Neuron (in vitro differentiated cells): ENCODE results near the gene P3H2.
"Not testable (repeated sequence)": the region's sequence is repeated elsewhere in the genome, so short reads cannot be mapped to it uniquely, and the experiment has no call there.

Experiments used
- H2AFZ ChIP-seq: one replicate; pipeline ENCODE4 v1.6.1; 2013; ENCODE audit warnings: low read depth, mild to moderate bottlenecking, inconsistent platforms, low read length, moderate library complexity
- H3K27me3 ChIP-seq: one replicate; pipeline ENCODE4 v1.6.1; 2013; ENCODE audit warnings: low read length; ENCODE audit not compliant: insufficient read depth
- H3K36me3 ChIP-seq: one replicate; pipeline ENCODE4 v1.6.1; 2013; ENCODE audit warnings: low read length; ENCODE audit not compliant: insufficient read depth
- H3K4me1 ChIP-seq: one replicate; pipeline ENCODE4 v1.6.1; 2013; ENCODE audit warnings: low read length; ENCODE audit not compliant: insufficient read depth
- H3K4me3 ChIP-seq: 2 replicates; pipeline ENCODE4 v1.5.1; 2013; ENCODE audit warnings: mild to moderate bottlenecking, low read length, moderate library complexity
- H3K9me3 ChIP-seq: one replicate; pipeline ENCODE4 v1.6.1; 2013; ENCODE audit warnings: low read length

P3H2 gene

DNA sequence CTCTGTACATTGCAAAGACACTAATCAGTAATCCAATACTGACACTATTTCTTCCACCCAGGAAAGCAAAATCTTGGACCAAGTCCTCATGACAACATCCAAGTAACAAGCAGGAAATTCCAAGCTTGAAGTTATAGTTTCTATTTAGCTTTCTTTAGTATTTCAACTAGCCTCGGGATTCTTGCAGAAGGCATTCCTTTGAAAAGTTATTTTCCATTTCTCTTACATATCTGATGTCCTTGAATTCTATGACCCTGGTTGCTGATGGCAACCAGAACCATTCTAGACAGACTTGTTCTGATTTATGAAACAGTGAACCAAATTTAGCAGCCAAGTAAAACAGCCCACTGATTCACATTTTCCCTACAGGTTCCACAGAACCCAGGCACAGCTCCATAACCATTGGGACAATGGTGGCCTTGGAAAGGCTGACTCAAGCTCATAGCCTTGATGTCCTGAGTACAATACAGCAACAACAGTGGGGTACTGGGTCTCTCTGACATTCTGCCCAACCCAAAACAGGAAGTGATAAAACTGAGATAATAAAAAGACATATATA lies 26.5 kb downstream of the P3H2 start:
- no peaks in the 10 kb centered on the region for H3K9me3 ChIP-seq
- peaks cover 15% of the 10 kb centered on the region for H3K4me1 ChIP-seq
- no peaks in the 10 kb centered on the region for H3K27me3 ChIP-seq
- no peak overlapping the region for H2AFZ ChIP-seq
- H3K4me3 ChIP-seq = no peak overlapping the region
- no peaks in the 10 kb centered on the region for H3K36me3 ChIP-seq

DNA sequence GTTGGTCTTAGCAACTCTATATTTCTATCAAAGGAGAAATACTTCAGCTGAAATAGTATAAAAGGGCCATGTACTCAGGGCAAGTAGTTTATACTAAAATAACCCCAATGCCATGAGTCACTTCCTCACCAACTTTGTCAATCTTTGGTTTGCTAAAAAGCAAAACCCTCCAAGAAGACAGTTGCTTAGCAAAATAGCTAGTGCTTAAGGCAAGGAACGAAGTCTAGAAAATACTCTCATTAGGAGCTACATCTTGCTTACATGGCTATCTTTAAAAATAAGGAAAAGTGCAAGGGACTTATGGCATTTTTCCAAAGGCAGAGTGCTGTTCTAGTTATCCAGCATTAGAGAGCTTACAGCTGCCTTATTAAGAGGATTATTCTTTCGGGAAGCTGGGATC lies 28.4 kb downstream of the P3H2 start:
- Histone ChIP-seq H3K27me3 (no peaks in the 10 kb centered on the region), H3K4me3 (no peak overlapping the region), H2AFZ (no peak overlapping the region), H3K4me1 (peaks cover 6% of the 10 kb centered on the region), H3K9me3 (no peaks in the 10 kb centered on the region), H3K36me3 (no peaks in the 10 kb centered on the region)

DNA sequence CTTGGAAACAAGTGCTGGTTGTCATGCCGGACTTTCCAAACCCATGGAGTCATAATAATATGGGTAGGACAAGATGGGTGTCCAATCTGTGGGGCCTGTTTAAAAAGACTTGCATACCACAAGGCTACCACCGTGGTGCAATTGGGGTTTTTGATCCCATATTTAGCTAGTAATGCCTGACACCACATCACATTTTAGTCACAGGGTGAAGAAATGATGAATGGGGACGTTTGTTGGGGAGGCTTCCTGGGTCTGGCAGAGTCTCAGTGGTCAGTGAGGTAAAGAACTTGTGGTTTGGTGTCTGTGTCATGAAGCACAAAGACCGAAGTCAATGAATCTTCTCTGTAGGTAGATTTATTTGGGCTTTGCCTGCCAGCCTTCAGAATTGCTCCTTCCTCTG lies 31.0 kb downstream of the P3H2 start:
- no peaks in the 10 kb centered on the region for H3K27me3 ChIP-seq
- H3K4me1 ChIP-seq = peaks cover 13% of the 10 kb centered on the region
- no peaks in the 10 kb centered on the region for H3K36me3 ChIP-seq
- H3K9me3 ChIP-seq = no peaks in the 10 kb centered on the region
- H3K4me3 ChIP-seq = no peak overlapping the region
- no peak overlapping the region for H2AFZ ChIP-seq

DNA sequence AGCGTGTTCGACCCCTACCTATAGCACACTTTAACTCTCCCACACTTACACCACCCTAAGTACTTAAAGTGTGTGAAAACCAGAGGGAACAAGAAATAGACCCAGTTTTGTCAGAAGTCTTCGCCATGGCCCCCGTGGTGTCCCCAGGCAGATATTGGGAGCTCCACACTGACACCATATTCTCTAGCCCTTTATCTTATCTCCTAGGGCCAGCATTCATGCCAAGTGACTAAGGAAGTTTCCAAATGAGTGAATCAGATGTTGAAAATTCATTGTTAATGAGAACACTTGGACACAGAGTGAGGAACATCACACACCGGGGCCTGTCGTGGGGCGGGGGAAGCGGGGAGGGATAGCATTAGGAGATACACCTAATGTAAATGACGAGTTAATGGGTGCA lies 31.8 kb downstream of the P3H2 start:
- Histone ChIP-seq H3K4me1 (peaks cover 11% of the 10 kb centered on the region), H2AFZ (no peak overlapping the region)

DNA sequence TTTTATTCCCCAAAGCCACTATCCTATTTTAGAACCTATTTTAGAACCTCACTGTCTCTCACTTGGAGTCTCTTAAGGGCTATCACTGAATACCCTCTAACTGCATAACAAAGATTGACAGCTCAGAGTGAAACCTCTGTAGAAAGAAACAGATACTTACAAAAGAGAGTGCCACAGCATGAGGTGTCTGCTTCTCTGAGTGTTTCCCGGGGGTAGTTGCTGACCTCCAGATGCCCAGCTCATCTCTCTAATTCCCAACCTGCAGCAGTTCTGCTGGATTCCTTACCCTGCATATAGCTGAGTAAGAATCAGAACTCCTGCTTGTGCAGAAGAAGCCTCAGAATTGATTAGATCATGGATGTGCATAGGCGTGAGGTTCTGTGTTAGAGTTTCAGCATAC lies 34.5 kb downstream of the P3H2 start:
- Histone ChIP-seq H2AFZ (no peak overlapping the region), H3K4me1 (peaks cover 17% of the 10 kb centered on the region), H3K9me3 (no peaks in the 10 kb centered on the region), H3K36me3 (no peaks in the 10 kb centered on the region), H3K4me3 (no peak overlapping the region), H3K27me3 (no peaks in the 10 kb centered on the region)

More for the DNA sequence above, 31.8 kb downstream of the P3H2 start:
- Histone ChIP-seq H3K4me3 (no peak overlapping the region), H3K36me3 (no peaks in the 10 kb centered on the region), H3K9me3 (no peaks in the 10 kb centered on the region), H3K27me3 (no peaks in the 10 kb centered on the region)

DNA sequence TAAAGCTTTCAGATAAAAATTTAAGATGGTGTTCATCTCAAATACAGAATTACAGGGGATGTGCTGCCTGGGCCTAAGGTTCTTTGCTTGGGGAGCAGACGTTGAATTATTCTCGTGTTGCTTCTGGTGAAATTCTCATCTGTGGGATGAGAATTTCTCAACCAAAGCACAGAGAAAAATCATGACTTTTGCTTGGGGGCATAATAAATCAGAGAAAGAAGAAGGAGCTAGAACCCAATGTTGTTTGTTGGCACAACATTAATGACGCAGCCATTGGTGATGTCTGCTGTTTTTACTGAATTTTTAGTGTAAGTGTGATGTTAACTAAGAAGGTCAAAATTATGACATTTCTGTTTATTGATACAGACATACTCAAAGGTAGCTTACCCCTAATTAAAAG lies 35.7 kb downstream of the P3H2 start:
- Histone ChIP-seq H3K4me1 (peaks cover 19% of the 10 kb centered on the region), H2AFZ (no peak overlapping the region), H3K9me3 (no peaks in the 10 kb centered on the region), H3K4me3 (no peak overlapping the region), H3K27me3 (no peaks in the 10 kb centered on the region), H3K36me3 (no peaks in the 10 kb centered on the region)

DNA sequence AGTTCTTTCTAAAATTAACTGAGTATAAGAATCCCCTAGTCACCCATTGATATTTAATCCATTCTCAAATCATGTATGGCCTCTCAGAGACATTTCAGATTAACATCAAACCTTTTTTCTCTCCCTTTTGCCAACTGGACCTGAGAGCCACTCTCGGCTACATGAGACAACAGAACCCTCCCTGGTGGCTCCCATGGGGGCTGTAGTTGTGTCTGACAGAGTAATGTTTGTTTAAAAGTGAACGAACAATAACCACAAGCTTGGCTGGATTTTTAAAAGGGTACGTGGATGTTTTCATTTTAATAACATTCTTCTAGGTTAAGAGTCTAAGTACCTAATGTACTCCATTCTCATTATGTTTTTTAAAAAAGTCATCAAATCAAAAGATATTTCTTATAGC lies 37.1 kb downstream of the P3H2 start:
- Histone ChIP-seq H3K27me3 (no peaks in the 10 kb centered on the region), H3K36me3 (no peaks in the 10 kb centered on the region), H3K4me3 (no peak overlapping the region), H2AFZ (no peak overlapping the region), H3K4me1 (peaks cover 22% of the 10 kb centered on the region), H3K9me3 (no peaks in the 10 kb centered on the region)

DNA sequence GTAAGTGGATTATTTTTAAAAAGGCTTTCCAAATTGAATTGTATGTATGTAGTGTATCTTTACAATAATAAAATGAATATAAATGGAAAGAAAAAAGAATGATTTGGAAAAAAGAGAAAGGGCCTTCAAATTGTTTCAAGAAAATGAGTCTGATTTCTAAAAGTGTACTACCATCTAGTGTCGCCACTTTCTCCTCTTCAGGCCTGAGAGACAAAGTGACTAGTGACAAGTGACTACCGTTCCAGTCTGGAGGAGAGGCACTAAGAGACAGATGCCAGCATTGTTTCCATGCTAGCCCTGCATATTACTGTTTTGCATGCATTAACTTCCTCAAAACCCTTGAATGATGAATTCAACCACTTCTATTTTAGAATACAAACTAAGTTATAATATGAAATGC lies 39.3 kb downstream of the P3H2 start:
- no peaks in the 10 kb centered on the region for H3K9me3 ChIP-seq
- no peak overlapping the region for H2AFZ ChIP-seq
- H3K27me3 ChIP-seq = no peaks in the 10 kb centered on the region
- no peak overlapping the region for H3K4me3 ChIP-seq
- H3K36me3 ChIP-seq = no peaks in the 10 kb centered on the region
- H3K4me1 ChIP-seq = peaks cover 38% of the 10 kb centered on the region

DNA sequence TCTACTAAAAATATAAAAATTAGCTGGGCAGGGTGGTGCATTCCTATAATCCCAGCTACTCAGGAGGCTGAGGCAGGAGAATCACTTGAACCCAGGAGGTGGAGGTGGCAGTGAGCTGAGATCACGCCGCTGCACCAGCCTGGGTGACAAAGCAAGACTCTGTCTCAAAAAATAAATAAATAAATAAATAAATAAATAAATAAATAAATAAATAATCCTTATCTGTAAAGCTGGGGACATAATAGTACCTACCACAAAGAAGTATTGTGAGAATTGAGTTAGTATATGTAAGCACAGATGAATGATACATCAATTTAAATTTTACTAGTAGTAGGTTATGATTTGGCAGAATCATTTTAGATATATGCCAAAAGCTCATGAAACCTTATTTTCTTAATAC lies 41.5 kb downstream of the P3H2 start:
- not testable (repeated sequence) for H3K27me3 ChIP-seq, H3K9me3 ChIP-seq

DNA sequence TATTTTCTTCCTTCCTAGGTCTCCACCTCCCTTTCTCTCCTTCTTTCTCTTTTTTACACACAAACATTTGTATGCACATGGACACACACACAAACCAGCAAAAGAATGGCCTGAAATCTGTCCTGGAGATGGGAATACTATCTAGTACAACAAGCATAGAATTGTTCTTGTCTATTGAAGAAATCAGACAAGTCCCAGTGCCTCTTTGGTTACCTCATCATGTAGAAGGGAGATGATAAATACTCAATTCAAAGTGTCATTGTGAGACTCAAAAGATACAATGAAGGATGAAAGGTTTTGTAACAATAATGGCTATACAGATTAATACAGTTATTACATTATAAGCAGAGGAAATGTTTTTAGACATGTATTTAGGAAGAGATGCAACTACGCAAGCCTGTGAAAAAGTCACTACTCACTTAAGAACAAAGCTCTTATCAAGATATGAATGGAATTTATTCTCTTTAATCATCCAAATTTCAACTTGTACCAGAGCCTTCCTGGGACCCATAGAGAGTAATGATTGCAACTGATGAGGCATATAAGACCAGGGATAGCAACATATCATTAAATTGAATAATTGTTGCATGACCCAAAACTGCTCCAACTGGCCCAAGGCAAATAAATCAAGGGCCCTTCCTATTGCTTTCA lies 43.2 kb downstream of the P3H2 start:
- no peak overlapping the region for H3K4me3 ChIP-seq
- H3K4me1 ChIP-seq = peaks cover 43% of the 10 kb centered on the region
- H3K36me3 ChIP-seq = no peaks in the 10 kb centered on the region
- H3K27me3 ChIP-seq = no peaks in the 10 kb centered on the region
- H2AFZ ChIP-seq = no peak overlapping the region
- H3K9me3 ChIP-seq = no peaks in the 10 kb centered on the region

More for the DNA sequence above, 41.5 kb downstream of the P3H2 start:
- not testable (repeated sequence) for H3K36me3 ChIP-seq, H2AFZ ChIP-seq, H3K4me3 ChIP-seq
- peaks cover 43% of the 10 kb centered on the region for H3K4me1 ChIP-seq

DNA sequence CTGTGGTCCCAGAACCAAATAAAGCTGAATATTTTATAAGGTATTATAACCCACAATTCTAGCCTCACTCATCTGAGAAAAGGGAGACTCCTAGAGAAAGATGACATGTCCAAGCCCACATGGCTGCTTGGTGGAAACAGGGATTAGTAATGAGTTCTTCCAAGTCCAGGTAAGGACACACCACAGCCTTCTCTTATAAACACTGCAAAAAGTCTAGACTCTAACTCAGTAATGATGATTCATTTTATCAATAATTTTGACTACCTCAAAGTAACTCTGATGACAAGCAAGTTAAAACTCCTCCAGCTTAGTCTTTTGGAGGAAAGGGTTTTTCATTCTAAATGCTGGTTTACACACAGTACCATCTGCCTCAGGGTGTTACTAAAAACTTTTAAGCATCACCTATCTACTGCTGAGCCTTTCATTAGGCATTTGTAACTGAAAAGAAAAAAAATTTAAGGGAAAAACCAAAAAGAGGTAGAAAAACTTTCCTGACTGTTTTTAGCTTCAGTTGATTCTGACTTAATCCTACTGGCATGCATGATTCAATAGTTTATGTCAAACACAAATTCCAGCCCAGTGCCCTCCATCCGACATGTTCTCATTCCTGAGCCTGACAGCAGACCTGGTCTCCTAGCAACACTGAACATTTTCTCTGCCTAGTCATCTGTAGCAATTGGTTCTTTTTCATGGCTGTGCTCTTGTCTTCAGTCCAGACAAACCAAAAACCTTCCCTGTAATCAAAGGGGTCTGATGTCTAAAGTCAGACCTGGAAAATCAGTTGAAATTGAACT lies 43.9 kb downstream of the P3H2 start:
- Histone ChIP-seq H3K27me3 (no peaks in the 10 kb centered on the region), H3K4me3 (no peak overlapping the region), H3K9me3 (no peaks in the 10 kb centered on the region), H3K4me1 (peaks cover 42% of the 10 kb centered on the region), H2AFZ (no peak overlapping the region), H3K36me3 (no peaks in the 10 kb centered on the region)

DNA sequence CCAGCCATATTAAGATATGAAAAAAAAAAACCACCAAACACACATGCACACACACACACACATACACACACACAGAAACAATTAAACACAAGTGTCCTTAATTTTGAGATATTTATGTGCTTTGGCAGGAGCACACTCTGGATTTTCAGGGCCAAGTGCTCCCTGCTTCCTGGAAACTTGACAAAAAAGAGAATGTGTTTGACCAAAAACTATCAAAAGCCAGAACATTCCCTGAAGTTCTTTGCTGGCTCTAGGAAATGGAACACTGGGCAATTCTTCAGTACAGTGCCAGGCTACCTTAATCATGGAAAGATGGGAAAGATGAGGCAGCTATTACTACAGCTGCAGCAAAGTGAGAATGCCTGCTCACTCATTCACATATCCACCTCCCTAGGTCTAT lies 44.6 kb downstream of the P3H2 start:
- Histone ChIP-seq H3K9me3 (no peaks in the 10 kb centered on the region), H3K4me1 (peaks cover 36% of the 10 kb centered on the region), H3K27me3 (no peaks in the 10 kb centered on the region), H2AFZ (no peak overlapping the region), H3K36me3 (no peaks in the 10 kb centered on the region), H3K4me3 (no peak overlapping the region)

DNA sequence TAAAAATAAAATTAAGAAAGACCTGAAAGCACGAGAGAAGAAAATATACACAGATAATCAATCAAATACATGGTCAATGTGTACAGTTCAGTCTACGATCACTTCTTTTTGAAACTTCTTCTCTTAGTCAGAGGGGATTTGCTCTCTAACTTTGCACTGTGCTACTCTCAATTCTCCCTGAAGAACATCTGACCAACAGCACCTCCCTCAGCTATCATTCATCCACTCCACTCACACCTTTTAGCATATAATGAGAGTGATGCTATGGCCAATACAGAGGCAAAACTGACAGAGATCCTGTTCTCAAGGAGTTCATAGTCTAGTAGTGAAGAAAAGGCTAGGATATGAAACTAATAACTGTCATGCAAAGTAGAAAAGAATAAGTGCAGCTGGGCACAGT lies 45.9 kb downstream of the P3H2 start:
- H3K9me3 ChIP-seq = no peaks in the 10 kb centered on the region
- peaks cover 37% of the 10 kb centered on the region for H3K4me1 ChIP-seq
- H3K27me3 ChIP-seq = no peaks in the 10 kb centered on the region
- H3K4me3 ChIP-seq = no peak overlapping the region
- H2AFZ ChIP-seq = no peak overlapping the region
- H3K36me3 ChIP-seq = no peaks in the 10 kb centered on the region
